Fibroblast of skin of left biceps (primary cell): ENCODE results near the gene INSYN2B.

Experiments used
- DNase-seq, 2 experiments: peaks; one replicate each; pipeline ENCODE4 v3.0.0-alpha.2; 2013; ENCODE audit warnings: low read depth in 2 of 2

INSYN2B gene

DNA sequence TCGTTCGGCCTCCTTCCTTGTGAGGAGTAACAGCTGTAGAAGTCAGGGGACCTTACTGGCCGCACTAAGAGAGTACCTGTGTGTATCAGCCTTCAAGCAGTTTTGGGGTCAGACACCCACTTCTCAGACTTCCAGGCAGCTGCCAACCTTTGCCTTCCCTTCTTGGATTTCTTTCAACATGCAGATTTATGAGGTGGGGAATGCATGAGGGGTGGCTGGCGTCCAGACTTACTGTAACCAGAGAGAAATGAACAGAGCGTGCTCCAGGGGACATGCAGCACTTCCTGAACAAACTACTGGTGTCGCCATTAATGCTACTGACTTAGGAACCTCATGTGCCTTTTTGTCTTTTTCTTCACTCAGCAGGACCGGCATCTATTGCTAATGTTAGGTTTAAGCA, 46.7 kb downstream of the INSYN2B start:
- DNase-seq = no peak

GRCh38 chr5:169933127-169933526, 47.2 kb downstream of the INSYN2B start:
- no peak for DNase-seq

DNA sequence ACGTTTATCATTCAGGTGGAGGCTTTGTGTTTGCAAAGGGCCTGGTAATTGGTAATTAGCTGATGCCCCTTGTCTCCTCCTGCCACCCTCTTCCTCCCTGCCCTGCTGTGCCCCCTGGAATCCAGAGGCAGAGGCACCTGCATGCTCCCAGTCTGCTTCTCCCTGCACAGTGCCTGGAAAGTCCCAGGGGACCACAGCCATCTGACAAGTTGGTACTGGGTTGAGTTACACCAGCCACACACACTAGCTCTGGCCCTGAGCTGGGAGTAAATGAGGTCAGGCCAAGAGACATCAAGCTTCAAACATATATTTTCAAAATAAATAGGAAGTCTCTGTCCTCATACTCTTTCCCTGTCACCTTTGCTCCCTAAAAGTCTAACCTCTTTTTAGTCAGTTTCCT, 56.3 kb downstream of the INSYN2B start:
- DNase-seq = no peak

- no peak for DNase-seq
These were observed 57.8 kb downstream of the INSYN2B start for GRCh38 chr5:169922474-169922873.

DNA sequence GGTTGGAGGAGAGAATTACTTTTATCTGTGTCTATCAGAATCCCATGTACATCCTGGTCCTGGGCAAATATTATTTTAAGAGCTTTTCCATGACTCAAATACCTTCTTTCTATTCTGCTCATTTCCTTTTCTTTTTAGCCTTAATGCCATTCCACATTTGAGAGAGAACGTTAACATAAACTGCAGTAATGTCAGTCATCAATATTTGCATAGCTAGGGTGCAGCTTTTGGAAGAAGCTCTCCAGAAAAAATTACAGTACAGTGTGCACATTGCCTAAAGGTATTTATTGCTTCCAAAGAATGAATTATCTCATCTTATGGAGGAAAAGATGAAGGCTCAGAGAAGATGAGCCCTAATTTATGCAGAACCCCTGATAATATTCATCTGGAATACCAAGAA, 58.3 kb downstream of the INSYN2B start:
- DNase-seq = no peak

DNA sequence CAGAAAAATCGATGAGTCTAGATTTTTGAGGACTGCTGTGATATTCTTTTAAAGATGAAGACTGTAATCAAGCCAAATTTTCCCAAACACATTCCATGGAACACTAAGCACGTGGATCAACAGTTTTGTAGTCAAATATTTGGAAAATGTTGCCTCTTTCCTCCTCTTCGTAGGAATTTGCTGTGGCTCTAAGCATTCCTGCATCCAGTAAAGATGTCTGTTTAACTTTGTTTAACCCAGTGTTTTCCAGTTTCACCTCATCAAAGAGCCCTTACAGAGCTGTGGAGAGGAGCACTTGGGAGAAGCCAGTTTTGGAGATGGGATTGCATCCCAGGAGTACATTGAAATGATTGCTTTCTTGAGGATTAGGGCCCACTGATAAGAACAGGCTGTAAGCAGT, 58.9 kb downstream of the INSYN2B start:
- no peak for DNase-seq

GRCh38 chr5:169920474-169920873, 59.8 kb downstream of the INSYN2B start:
- no peak for DNase-seq

DNA sequence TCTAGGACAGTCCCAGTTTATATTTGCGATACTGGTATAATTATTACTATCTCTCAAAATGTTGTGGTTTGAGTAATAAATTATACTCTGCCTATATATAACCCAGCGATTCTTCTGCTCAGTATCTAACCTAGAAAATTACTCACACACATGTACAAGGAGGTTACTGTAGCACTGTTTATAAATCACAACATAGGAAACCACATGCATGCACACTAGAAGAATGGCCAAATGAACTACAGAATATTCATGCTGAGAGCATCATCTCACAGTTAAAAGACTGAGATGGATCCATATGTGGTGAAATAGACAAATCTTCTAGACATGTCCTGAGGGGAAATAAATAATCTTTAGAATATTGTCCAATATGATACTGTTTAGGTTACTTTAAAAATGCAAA, 62.1 kb downstream of the INSYN2B start:
- DNase-seq = no peak

DNA sequence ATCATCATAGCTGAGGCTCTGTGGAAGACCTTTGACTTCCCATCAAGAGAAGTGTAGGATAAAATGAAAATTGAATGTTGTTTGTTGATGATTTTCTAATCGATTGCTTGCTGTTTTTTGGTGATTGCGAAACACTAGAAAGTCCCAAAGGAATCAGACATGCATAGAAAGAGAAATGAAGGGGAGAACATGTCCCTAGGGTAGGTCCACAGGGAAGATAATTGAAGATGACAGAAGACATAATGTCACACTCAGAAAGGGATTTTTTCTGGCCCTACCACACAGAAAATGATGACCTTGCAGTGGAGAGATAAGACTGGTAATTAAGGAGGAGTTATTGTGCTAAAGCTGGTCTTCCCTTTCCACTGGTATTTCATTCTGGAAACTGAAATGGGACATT, 62.8 kb downstream of the INSYN2B start:
- DNase-seq = no peak

DNA sequence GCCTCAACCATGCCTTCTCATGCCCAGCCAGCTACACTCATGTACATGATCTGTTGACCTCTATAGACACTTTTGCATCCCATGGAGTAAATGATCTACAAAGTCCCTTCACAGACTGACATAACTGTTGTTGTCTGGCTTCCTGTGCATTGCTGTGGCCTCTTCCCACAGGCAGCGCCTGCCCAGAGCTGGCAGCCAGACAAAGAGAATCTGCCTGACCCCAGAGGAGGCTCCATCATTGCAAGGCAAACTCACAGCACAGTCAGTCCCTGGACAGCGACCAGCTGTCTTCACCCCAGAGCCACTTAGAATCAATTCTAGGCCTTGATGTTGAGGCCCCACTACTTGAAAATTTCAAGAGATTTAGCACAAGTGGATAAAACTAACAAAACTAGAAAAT, 65.5 kb downstream of the INSYN2B start:
- no peak for DNase-seq

GRCh38 chr5:169913479-169913878, 66.8 kb downstream of the INSYN2B start:
- no peak for DNase-seq

DNA sequence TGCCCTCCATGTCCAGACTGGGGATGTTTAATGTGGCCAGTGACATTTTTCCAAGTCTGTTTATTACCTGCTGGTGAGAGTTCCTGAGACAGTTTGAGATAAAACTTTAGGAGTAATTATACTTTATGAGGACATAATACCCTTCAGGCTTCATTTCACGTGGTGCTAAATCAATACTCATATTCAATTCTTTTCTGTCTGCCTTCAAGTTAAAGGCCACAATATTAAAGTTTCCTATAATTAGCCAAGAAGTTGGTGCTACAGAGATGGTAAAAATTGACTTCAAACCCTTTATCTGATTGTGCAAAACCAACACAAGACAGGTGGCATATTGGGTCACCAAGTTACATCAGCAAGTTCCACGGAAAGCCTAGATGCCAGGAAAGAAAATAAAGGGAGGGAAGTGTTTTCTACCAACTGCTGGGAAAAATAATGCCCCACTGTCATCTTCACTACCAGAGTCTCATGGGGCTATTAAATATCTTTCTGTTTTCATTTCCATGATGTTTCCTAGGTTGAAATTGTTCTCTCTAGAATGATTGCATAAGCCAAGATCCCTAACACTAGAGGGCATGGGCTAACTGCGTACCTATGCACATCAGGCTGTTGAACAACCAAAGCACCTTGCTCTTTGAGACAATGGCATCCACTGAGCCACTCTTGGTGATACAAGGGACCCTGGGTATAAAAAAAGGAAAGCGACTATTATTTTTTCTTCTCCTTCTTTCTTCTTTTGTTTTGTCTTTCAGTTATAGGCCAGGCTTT, 68.7 kb downstream of the INSYN2B start:
- no peak for DNase-seq

GRCh38 chr5:169910393-169910792, 69.9 kb downstream of the INSYN2B start:
- DNase-seq = no peak

- no peak for DNase-seq
These were observed 70.3 kb downstream of the INSYN2B start for GRCh38 chr5:169909945-169910344.

DNA sequence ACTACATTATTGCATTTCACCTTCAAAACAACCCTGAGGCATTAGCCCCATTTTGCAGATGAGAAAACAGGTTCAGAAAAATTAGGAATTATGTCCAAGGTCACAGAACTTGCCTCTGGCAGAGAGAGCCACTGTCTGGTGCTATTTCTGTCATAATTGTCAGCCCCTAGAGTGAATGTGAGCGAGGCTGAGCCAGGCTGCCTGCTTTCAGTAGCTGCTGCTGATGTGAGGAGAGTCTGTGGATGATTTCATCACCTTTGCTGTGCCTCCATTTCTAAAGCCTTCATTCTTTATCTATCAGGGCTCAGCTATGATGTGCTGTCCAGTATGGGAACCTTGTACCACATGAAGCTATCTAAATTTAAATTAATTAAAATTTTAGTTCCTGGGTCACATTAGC, 71.4 kb downstream of the INSYN2B start:
- no peak for DNase-seq

DNA sequence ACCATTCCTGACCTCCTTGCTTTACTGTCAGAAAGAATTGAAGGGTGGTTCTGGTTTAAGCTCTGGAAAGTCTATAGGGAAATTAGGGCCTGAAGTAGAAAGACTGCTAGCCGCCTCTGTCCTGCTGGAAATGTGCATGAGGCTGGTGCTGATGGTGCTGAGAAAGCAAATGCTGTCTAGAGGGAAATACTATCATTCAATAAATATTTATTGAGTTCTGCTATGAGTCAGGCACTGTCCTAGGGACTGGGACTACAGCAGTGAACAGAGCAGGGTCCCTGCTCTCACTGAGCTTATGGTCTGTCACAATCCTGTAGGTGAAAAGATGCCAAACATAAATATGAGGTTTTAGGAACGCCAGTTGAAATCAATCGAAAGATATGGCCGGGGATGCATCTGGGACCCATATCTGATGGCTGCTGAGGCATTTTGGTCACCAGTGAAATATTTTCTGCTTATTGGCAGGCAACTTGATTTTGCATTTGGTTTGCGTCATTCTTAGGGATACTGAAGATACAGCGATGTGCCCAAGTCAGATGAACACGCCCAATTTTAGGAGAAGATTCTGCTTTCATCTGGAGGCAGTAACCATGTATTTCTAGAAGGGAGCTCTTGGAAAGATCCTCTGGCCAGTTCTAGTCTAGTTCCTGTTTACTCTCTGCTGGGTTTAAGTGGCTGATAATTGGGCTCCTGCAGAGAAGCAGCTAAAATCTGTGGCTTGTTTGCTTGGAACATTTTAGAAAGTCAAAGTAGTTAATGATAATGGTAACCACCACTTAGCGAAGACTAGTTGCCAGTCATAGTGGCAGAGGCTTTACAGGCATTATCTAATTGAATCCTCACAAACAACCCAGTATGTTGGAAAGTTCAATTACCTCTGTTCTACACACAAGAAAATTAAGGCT, 73.3 kb downstream of the INSYN2B start:
- no peak for DNase-seq

GRCh38 chr5:169905017-169905416, 75.3 kb downstream of the INSYN2B start:
- no peak for DNase-seq

DNA sequence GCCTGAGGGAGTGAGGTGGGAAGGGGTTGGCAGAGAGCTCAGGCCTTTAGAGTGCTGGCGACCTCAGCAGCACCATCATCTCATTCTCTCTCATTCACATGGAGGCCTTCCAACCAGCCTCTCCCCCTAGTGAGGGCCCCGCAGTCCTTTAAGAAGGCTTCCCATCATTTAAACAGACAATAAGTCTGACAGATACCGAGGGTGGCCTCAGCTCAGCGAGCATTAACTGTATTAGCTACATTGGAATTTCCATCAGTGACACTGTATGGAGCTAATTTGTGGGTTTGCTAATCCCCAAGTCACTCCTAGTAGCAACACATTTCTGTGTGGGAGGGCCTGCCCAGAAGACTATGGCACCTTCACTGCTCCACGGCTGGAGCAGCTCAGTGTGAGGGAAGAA, 75.8 kb downstream of the INSYN2B start:
- DNase-seq = no peak

DNA sequence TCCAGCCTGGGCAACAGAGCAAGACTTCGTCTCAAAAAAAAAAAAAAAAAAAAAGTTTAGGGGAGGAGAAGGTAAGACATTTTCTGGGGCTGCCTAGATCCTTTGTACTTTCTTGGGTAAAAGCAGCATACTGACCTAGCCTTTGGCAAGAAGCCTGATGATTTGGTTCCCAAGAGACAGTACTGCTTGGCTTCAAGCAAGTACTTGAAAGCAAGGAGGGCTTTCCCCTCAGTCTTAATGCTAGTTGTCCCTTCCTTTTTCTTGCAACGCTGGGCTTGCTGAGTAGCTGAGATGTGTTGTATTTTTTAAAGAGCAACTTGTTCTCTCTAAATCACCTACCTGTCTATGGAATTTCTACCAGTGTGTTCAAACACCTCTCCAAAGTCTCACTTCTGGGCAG, 76.2 kb downstream of the INSYN2B start:
- DNase-seq = peak; percentile 44 to 47

DNA sequence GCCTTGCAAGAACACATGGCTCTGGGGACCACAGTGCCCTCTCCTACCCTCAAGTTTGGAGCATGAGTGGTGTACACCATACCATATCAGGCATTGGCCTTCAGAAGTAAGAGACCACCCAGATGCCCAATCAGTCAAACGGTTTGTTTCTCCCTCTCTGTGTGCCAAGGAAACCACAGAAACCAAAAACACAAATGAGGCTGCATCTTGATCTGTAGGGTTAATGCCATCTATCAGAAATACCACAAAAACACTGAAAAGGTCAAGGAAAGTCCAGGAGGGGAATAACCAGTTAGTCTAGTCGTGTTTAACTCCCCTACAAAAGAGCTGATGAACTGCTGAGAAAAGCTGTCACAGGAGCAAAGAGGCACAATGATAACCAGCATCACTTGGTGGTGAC, 78.4 kb downstream of the INSYN2B start:
- DNase-seq = no peak

DNA sequence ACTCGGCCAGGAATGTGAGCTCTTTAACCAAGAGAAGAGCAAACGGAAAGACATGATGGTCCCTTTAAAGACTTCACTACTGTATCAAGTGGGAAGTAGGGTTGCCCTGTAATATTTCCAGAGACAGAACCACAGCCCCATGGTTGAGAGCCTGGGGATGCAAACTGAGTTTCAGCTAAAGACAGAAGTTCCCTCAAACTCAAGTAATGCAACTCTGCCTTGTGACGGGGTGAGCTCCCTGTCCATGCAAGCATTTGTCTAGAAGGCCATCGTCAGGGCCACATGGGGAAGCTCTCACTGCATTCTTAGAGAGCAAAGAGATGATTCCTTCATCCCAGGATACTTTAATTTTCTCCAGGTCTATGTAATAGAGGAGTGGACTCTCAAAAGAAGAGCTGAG, 82.8 kb downstream of the INSYN2B start:
- no peak for DNase-seq

- DNase-seq = no peak
These were observed 84.4 kb downstream of the INSYN2B start for GRCh38 chr5:169895926-169896325.

- no peak for DNase-seq
These were observed 86.7 kb downstream of the INSYN2B start for GRCh38 chr5:169893571-169893970.
